ENCODE results near the gene RELN.

DNA sequence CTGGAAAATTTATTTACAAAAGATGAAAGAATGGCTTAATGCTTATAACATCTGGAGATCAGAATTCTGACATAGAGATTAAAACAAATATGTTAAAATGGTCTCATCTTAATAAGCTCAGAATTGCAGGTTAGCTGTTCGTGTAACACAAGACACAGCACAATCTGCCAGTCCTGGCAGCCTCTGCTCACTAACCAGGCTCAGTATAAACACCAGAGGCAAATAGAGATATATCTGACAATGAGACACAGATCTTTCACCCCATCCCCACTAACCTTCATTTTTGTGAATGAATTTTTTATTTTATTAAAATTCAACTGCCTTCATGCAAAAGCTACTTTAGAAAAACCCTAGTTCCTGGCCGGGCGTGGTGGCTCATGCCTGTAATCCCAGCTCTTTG lies 51.8 kb downstream of the RELN start:
- TF ChIP-seq, protein P1, sequence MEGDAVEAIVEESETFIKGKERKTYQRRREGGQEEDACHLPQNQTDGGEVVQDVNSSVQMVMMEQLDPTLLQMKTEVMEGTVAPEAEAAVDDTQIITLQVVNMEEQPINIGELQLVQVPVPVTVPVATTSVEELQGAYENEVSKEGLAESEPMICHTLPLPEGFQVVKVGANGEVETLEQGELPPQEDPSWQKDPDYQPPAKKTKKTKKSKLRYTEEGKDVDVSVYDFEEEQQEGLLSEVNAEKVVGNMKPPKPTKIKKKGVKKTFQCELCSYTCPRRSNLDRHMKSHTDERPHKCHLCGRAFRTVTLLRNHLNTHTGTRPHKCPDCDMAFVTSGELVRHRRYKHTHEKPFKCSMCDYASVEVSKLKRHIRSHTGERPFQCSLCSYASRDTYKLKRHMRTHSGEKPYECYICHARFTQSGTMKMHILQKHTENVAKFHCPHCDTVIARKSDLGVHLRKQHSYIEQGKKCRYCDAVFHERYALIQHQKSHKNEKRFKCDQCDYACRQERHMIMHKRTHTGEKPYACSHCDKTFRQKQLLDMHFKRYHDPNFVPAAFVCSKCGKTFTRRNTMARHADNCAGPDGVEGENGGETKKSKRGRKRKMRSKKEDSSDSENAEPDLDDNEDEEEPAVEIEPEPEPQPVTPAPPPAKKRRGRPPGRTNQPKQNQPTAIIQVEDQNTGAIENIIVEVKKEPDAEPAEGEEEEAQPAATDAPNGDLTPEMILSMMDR (IDR thresholded peaks at IDR 0.05): no peak
- TF ChIP-seq POLR2AphosphoS5 (IDR thresholded peaks at IDR 0.05): no peak
- no peak for TF ChIP-seq EP300 (IDR thresholded peaks at IDR 0.05)
